Liver (tissue), 9 donors: Measurements from ENCODE around the gene NAV2. TPM values are rescaled to one million over a fixed set of nuclear protein-coding genes. Genes with fewer than 3 reads are reported as not detected.

Experiments used
- DNase-seq: peaks from one replicate; pipeline ENCODE4 v3.0.0-alpha.2; 2017; ENCODE audit warnings: low spot score
- H3K27ac ChIP-seq, 2 donors: one replicate each; pipeline ENCODE4 v1.7.0; 2013; ENCODE audit warnings: inconsistent platforms in 2 of 2, low read length in 2 of 2, control low read depth in 1 of 2, low read depth in 1 of 2, mild to moderate bottlenecking in 1 of 2
- H3K27me3 ChIP-seq, 4 donors: one replicate each; pipeline versions ENCODE4 v1.6.1 to v1.7.0; 2013; ENCODE audit warnings: low read length in 3 of 4, inconsistent platforms in 1 of 4, mild to moderate bottlenecking in 1 of 4, moderate library complexity in 1 of 4; ENCODE audit not compliant: control insufficient read depth in 4 of 4, insufficient read depth in 4 of 4
- H3K36me3 ChIP-seq, 4 donors: one replicate each; pipeline versions ENCODE4 v1.6.1 to v1.7.0; 2013; ENCODE audit warnings: low read length in 3 of 4, mild to moderate bottlenecking in 3 of 4, low read depth in 1 of 4, moderate library complexity in 1 of 4; ENCODE audit not compliant: control insufficient read depth in 4 of 4, insufficient read depth in 3 of 4
- H3K4me1 ChIP-seq, 4 donors: one replicate each; pipeline versions ENCODE4 v1.6.1 to v1.7.0; 2013; ENCODE audit warnings: low read length in 3 of 4, mild to moderate bottlenecking in 3 of 4, moderate library complexity in 1 of 4; ENCODE audit not compliant: control insufficient read depth in 4 of 4, insufficient read depth in 4 of 4
- H3K4me3 ChIP-seq, 3 donors: one replicate each; pipeline versions ENCODE4 v1.6.1 to v1.7.0; 2013; ENCODE audit warnings: low read length in 3 of 3, control low read depth in 1 of 3, low read depth in 1 of 3, mild to moderate bottlenecking in 1 of 3
- H3K9ac ChIP-seq, 2 donors: one replicate each; pipeline ENCODE4 v1.7.0; 2013; ENCODE audit warnings: low read length in 2 of 2, mild to moderate bottlenecking in 2 of 2, moderate library complexity in 2 of 2, control low read depth in 1 of 2, low read depth in 1 of 2
- H3K9me3 ChIP-seq, 4 donors: one replicate each; pipeline versions ENCODE4 v1.6.1 to v1.7.0; 2013; ENCODE audit warnings: low read length in 3 of 4; ENCODE audit not compliant: control insufficient read depth in 4 of 4
- ATF3 ChIP-seq: IDR thresholded peaks from 2 replicates; pipeline ENCODE4 v1.6.1; 2016; ENCODE audit warnings: antibody characterized with exemption
- CTCF ChIP-seq: fragments of 150-350 bp; IDR thresholded peaks from 2 replicates; pipeline ENCODE4 v1.5.1; 2017; ENCODE audit warnings: improper control_type of control experiment, low read depth, low read length; ENCODE audit not compliant: missing input control
- EGR1 ChIP-seq, 2 donors: IDR thresholded peaks; 2 replicates each; pipeline ENCODE4 v1.6.1; 2016 to 2018; ENCODE audit warnings: antibody characterized with exemption in 2 of 2, low read depth in 2 of 2
- FOXA1 ChIP-seq: IDR thresholded peaks from 2 replicates; pipeline ENCODE4 v1.6.1; 2016; ENCODE audit warnings: antibody characterized with exemption
- FOXA2 ChIP-seq: IDR thresholded peaks from 2 replicates; pipeline ENCODE4 v1.6.1; 2016; ENCODE audit warnings: antibody characterized with exemption
- GABPA ChIP-seq, 2 donors: IDR thresholded peaks in 1 of 2; conservative IDR thresholded peaks in 1 of 2; 2 replicates each; pipeline ENCODE4 v1.6.1; 2016; ENCODE audit warnings: antibody characterized with exemption in 2 of 2, mild to moderate bottlenecking in 1 of 2, moderate library complexity in 1 of 2
- HNF4A ChIP-seq, 2 donors: conservative IDR thresholded peaks; 2 replicates each; pipeline ENCODE4 v1.6.1; 2016; ENCODE audit warnings: antibody characterized with exemption in 2 of 2, mild to moderate bottlenecking in 2 of 2
- HNF4G ChIP-seq: IDR thresholded peaks from 2 replicates; pipeline ENCODE4 v1.6.1; 2016; ENCODE audit warnings: antibody characterized with exemption
- JUND ChIP-seq, 2 donors: IDR thresholded peaks; 2 replicates each; pipeline ENCODE4 v1.6.1; 2016; ENCODE audit warnings: antibody characterized with exemption in 2 of 2
- MAX ChIP-seq: IDR thresholded peaks from 2 replicates; pipeline ENCODE4 v1.6.1; 2016; ENCODE audit warnings: antibody characterized with exemption
- NR2F2 ChIP-seq: IDR thresholded peaks from 2 replicates; pipeline ENCODE4 v1.6.1; 2016; ENCODE audit warnings: antibody characterized with exemption
- RAD21 ChIP-seq, 2 donors: IDR thresholded peaks; 2 replicates each; pipeline ENCODE4 v1.6.1; 2016; ENCODE audit warnings: antibody characterized with exemption in 2 of 2, mild to moderate bottlenecking in 2 of 2
- REST ChIP-seq: IDR thresholded peaks from 2 replicates; pipeline ENCODE4 v1.6.1; 2016; ENCODE audit warnings: antibody characterized with exemption, mild to moderate bottlenecking
- RXRA ChIP-seq, 2 donors: IDR thresholded peaks; 2 replicates each; pipeline ENCODE4 v1.6.1; 2017 to 2018; ENCODE audit warnings: antibody characterized with exemption in 2 of 2, mild to moderate bottlenecking in 1 of 2
- TAF1 ChIP-seq: conservative IDR thresholded peaks from 2 replicates; pipeline ENCODE4 v1.6.1; 2016; ENCODE audit warnings: antibody characterized with exemption, mild to moderate bottlenecking
- YY1 ChIP-seq: IDR thresholded peaks from 2 replicates; pipeline ENCODE4 v1.6.1; 2016; ENCODE audit warnings: antibody characterized with exemption, mild to moderate bottlenecking
- ZBTB33 ChIP-seq: IDR thresholded peaks from 2 replicates; pipeline ENCODE4 v1.6.1; 2016; ENCODE audit warnings: antibody characterized with exemption
- WGBS: extraction: QIAGEN DNeasy Blood & Tissue Kit; methylation state at CpG from one replicate; pipeline ENCODE4 v1.1.7; 2013; 5-methylcytosine and 5-hydroxymethylcytosine counted together
- polyA plus RNA-seq, 2 donors: library from polyadenylated mRNA; stranded (reverse) in 1 of 2; unstranded in 1 of 2; fragments of 200-250 nt in 1 of 2; fragments of >200 nt in 1 of 2; fragmentation: Nextera tagmentation in 1 of 2; extraction: Ambion mirVana in 1 of 2; gene quantifications; one replicate each; pipeline versions ENCODE4 v1.2.1 to v1.2.3, GENCODE V29; 2013 to 2015
- total RNA-seq, 2 donors: library from RNA; depleted of rRNA; stranded (reverse); fragments of >200 nt; gene quantifications; one replicate each; pipeline ENCODE4 v1.2.3, GENCODE V29; 2014
- donor health status: healthy.
- donor health status: healthy.
- donor health status: healthy.
- donor health status: healthy.
- donor health status: healthy.

The NAV2 gene
- total and polyA plus RNA-seq, 4 donors = 6.3 to 20.5 (median 11.6) TPM

GRCh38 chr11:20160425-20161229 lies 448.0 kb downstream of the NAV2 start, which contains the start of gene DBX1:
TSS of gene DBX1 (minus strand) at chr11:20160475. CDS start at chr11:20160324, 151 bp downstream.
- H3K4me3 ChIP-seq = no peak within 1 kb of the TSS
- TF ChIP-seq FOXA1 = no peak
- TF ChIP-seq RAD21 (IDR thresholded peaks at IDR 0.05) = no peak
- TF ChIP-seq FOXA2 = no peak
- TF ChIP-seq ZBTB33 = no peak
- TF ChIP-seq HNF4G = no peak
- no peak for TF ChIP-seq RXRA (IDR thresholded peaks at IDR 0.05)
- no peak for TF ChIP-seq MAX
- TF ChIP-seq NR2F2 = no peak
- no peak for TF ChIP-seq HNF4A (conservative IDR thresholded peaks at IDR 0.05)
- TF ChIP-seq YY1 = no peak
- no peak for TF ChIP-seq EGR1 (IDR thresholded peaks at IDR 0.05; ENCODE audit: low read depth in 2 of 2)
- no peak for TF ChIP-seq REST
- no peak for TF ChIP-seq JUND (IDR thresholded peaks at IDR 0.05)
- TF ChIP-seq ATF3 = no peak
- no peak for TF ChIP-seq TAF1
- TF ChIP-seq CTCF = no peak
- TF ChIP-seq GABPA (IDR thresholded peaks at IDR 0.05 in 1 of 2, conservative IDR thresholded peaks at IDR 0.05 in 1 of 2) = no peak
- H3K27me3 ChIP-seq = peaks cover 15 to 51% (median 27%) of the 10 kb centered on the region in 4 donors
- H3K9me3 ChIP-seq = peaks cover 0 to 4% (median 1%) of the 10 kb centered on the region in 4 donors
- peaks cover 13 to 24% (median 14%) of the 10 kb centered on the region in 4 donors for H3K4me1 ChIP-seq
- DNase-seq = no peak
- no peak within 1 kb of the TSS for H3K9ac ChIP-seq
- H3K27ac ChIP-seq = no peak within 1 kb of the TSS
- 7% methylated on average over 30 of the region's 30 CpGs for WGBS
- no peaks in the 10 kb centered on the region for H3K36me3 ChIP-seq
